NB4 (cell line): ENCODE measurements around the gene CRADD.

ENCODE experiments used
- POLR2A ChIP-seq: IDR thresholded peaks from 2 replicates; pipeline ENCODE4 v1.6.1; 2011; ENCODE audit warnings: mild to moderate bottlenecking; ENCODE audit not compliant: insufficient read length; ENCODE audit errors: extremely low read depth
- TF ChIP-seq, protein P1 (sequence below): IDR thresholded peaks from one replicate; pipeline ENCODE4 v1.5.1; 2012; ENCODE audit warnings: low read depth, low read length
- TF ChIP-seq, protein P2 (sequence below): IDR thresholded peaks from 2 replicates; pipeline ENCODE4 v1.6.1; 2011; ENCODE audit warnings: low read depth, low read length

DNA sequence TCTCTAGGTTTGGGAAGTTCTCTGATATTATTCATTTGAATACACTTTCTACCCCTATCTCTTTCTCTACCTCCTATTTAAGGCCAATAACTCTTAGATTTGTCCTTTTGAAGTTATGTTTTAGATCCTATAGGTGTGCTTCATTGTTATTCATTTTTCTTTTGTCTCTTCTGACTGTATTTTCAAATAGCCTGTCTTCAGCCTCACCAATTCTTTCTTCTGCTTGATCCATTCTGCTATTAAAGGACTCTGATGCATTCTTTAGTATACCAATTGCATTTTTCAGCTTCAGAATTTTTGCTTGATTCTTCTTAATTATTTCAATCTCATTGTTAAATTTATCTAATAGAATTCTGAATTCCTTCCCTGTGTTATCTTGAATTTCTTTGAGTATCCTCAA is 199.2 kb downstream of the CRADD start:
- TF ChIP-seq, protein P1, sequence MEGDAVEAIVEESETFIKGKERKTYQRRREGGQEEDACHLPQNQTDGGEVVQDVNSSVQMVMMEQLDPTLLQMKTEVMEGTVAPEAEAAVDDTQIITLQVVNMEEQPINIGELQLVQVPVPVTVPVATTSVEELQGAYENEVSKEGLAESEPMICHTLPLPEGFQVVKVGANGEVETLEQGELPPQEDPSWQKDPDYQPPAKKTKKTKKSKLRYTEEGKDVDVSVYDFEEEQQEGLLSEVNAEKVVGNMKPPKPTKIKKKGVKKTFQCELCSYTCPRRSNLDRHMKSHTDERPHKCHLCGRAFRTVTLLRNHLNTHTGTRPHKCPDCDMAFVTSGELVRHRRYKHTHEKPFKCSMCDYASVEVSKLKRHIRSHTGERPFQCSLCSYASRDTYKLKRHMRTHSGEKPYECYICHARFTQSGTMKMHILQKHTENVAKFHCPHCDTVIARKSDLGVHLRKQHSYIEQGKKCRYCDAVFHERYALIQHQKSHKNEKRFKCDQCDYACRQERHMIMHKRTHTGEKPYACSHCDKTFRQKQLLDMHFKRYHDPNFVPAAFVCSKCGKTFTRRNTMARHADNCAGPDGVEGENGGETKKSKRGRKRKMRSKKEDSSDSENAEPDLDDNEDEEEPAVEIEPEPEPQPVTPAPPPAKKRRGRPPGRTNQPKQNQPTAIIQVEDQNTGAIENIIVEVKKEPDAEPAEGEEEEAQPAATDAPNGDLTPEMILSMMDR, result no peak
- no peak for TF ChIP-seq POLR2A
- TF ChIP-seq, protein P2, sequence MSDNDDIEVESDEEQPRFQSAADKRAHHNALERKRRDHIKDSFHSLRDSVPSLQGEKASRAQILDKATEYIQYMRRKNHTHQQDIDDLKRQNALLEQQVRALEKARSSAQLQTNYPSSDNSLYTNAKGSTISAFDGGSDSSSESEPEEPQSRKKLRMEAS, result no peak
